HUDEP-2 (cell line): ENCODE measurements around the gene LDLRAD4.

Source experiments
- DNase-seq, 76 experiments: peaks; one replicate each; lab custom pipeline; 2025; ENCODE audit not compliant: unreplicated experiment in 76 of 76; lab: John Stamatoyannopoulos, UW

The LDLRAD4 gene

GRCh38 chr18:13280070-13280795 is 61.7 kb downstream of the LDLRAD4 start:
- no peak for DNase-seq

DNA sequence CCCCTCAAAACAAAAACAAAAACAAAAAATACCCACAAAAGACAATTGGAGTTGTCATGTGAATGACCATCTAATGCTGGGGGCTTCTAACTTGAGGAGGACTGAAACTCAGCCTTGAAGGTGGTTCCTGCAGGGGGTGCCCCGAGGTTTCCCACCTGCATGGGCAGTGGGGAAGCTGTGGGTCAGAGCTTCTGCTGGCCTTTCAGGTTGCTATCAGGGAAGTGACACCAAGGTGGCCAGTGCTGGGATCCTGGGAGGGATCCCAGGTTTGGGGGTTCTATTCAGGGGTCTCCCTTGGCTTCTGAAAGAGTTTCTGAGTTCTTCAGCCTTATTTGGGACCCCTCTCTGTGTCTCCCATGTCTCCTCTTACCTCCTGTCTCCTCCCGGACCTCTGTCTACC is 62.8 kb downstream of the LDLRAD4 start:
- no peak for DNase-seq

DNA sequence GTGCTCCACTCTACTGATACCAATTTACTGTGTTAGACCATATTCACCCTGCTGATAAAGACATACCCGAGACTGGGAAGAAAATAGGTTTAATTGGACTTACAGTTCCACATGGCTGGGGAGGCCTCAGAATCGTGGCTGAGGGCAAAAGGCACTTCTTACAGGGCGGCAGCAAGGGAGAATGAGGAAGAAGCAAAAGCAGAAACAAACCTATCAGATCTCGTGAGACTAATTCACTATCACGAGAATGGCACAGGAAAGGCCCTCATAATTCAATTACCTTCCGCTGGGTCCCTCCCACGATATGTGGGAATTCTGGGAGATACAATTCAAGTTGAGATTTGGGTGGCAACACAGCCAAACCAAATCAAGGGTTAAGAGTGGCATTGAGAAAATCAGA is 65.2 kb downstream of the LDLRAD4 start:
- no peak for DNase-seq

DNA sequence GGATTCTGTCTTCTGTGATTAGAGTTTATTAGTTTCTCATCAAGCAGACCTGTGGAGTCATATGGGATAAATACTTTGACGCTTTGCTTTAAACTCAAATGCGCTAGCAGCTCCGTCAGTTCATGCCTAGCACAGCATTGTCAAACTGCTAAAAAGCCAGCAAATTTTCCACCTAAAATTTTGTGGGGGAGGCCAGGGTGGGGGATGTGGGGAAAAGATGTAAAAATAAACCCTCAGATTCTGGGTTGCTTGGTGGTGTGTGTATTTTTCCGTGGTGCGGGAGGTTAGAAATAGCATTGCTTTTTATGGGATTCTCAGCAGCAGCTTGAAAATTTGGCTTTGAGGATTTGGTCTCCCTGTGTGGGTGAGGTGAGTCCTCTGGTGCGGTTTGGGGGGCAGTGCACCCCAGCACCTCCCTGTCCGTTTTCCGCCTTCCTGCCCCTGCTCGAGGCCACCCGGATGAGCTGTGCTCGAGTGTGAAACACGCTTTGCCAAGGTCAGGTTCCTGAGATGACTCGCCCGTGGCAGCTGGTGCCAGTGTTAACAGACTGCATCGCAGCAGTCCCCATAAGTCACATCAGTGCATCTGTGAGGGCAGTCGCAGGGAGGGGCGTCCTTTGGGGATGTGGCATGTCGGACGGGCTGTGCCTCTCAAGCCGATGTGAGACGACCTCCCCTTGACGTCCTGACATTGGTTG is 65.9 kb downstream of the LDLRAD4 start:
- DNase-seq, result no peak

- DNase-seq, result no peak
Observed at GRCh38 chr18:13285874-13286273, 67.3 kb downstream of the LDLRAD4 start.

DNA sequence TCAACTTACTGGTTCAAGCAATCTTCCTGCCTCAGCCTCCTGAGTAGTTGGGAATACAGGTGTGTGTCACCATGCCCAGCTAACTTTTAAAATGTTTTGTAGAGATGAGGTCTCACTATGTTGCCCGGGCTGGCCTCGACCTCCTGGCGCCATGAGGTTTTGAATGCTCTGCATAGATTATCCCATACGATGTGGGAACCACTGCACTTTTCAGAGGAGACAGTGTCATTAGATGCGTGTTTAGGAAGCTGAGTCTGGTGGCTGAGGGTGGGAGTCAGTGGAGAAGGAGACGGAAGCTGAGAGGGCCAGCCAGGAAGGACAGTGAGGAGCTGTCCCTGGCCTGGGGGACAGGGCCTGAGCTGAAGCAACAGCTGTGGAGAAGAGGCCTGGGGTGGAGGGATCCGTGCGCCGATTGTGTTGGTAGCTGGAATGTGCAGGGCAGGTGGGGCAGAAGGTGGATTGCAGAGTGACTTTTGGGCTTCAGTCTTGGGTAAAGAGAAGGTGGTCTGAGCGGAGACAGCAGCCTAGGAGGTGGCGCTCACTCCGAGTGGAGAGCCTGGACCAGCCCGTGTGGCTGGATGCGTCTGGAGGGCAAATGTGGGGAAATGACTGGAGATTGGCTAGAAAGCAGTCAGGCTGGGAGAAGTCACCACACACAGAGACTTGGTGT is 68.0 kb downstream of the LDLRAD4 start:
- DNase-seq, result no peak

GRCh38 chr18:13287372-13287771 is 68.8 kb downstream of the LDLRAD4 start:
- DNase-seq, result no peak

- DNase-seq, result no peak
Observed at GRCh38 chr18:13288509-13289133, 70.1 kb downstream of the LDLRAD4 start.

GRCh38 chr18:13289481-13290205 is 71.1 kb downstream of the LDLRAD4 start:
- DNase-seq, result no peak

DNA sequence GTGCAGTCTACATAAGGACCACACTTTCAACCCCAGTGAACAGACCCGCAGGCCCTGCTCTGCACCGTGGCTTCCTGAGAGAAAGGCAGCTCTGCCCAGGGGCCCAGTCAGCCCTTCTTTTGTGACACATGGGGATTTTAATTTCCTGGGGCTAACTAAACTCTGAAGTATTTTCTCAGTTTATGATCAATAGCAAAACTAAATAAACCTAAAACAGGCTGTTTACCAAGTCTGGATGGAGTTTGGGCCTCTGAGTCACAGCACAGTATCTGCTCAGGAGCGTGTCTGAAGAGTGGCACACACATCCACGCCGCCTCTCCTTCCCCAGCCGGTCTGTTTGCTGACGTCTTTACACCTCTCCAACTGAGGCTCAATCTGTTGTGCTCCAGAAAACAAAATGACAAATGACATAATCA is 72.3 kb downstream of the LDLRAD4 start:
- DNase-seq, result no peak

DNA sequence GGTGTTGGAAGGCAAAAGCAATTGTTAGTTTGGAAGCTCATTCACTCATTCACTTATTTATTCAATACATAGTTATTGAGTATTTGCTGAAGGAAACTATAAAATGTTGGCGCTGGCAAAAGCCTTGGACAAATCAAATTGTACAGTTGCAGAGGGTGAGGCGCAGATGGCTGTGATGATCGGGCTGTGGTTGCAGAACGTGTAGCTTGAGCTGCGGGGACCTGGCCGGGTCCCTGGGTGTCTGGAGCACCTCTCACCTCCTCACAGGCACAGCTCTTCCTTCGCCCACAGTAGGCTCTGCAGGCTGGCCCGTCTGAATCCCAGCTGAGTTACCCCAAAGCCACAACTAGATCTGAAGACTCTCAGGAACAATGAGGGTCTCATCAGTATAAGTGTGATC is 72.7 kb downstream of the LDLRAD4 start:
- no peak for DNase-seq

GRCh38 chr18:13291745-13292447 is 73.3 kb downstream of the LDLRAD4 start:
- no peak for DNase-seq

- no peak for DNase-seq
Observed at GRCh38 chr18:13292736-13293135, 74.2 kb downstream of the LDLRAD4 start.

DNA sequence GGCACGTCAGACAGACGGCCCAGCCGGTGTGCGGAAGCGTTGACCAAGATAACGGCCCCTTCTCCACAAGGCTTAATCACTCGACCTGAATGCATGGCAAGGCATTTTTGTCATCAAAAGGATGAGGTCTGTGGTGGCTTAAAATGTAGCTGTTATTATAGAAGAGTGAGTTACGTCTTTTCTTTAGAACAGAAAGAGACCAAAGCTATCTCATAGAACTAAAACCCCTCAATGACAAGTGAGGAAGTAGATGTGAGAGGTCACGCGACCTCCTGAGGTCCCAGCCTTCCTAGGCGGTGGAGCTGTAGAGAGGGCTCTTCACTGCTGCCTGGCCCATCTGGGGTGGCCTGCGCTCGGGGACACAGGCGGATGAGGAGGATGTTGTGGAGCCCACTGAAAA is 75.7 kb downstream of the LDLRAD4 start:
- DNase-seq, result no peak

DNA sequence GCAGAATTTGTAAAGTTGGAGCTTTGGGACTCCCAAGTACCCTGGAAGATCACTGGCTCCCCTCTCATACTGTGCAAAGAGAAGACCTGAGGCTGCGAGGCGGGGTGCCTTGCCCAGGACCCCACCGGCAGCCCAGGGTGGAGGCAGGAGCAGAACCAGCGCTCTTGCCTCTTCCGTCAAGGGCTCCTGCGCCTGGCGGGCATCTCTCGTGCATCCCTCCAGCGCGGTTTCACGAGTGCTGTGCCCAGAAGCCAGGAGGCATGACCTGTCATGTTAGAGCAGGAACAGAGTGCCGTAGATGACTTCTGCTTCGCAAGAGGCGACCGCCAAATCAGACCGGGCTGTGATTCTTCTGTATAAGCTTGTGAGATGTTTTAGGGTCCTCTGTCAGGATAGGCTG is 77.3 kb downstream of the LDLRAD4 start:
- no peak for DNase-seq

DNA sequence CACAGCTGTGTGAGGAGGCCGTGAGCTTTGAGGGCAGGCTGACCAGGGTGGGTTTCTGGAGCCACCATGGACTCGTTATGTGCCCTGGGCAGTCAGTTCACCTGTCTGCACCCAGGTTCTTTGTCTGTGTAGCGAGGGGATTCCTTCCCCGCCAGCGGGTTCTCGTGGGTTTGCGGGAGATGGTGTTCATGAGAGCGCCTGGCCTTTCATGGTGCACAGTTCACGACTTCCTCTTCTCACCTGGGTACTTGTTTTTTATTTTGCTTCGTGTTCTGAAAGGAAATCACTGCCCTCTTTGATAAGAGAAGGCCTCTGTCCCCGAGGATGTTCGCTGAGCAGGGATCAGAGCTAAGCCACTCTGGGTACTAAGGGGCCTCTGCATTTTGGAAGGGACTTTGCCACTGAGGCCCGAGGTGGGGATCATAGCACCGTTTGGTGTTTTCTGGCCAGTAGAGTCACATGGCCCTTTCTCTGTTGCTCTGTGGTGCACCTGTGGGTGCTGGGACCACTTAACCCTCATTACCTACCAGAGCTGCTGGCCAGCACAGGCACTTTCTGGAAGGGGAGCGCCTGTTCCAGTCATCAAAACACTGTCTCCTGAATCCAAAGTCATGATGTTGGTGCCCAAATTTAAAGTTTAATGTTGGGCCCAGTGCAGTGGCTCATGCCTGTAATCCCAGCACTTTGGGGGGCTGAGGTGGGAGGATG is 78.5 kb downstream of the LDLRAD4 start:
- DNase-seq, result no peak

- DNase-seq, result no peak
Observed at GRCh38 chr18:13298262-13298661, 79.7 kb downstream of the LDLRAD4 start.

- no peak for DNase-seq
Observed at GRCh38 chr18:13300029-13300428, 81.5 kb downstream of the LDLRAD4 start.

DNA sequence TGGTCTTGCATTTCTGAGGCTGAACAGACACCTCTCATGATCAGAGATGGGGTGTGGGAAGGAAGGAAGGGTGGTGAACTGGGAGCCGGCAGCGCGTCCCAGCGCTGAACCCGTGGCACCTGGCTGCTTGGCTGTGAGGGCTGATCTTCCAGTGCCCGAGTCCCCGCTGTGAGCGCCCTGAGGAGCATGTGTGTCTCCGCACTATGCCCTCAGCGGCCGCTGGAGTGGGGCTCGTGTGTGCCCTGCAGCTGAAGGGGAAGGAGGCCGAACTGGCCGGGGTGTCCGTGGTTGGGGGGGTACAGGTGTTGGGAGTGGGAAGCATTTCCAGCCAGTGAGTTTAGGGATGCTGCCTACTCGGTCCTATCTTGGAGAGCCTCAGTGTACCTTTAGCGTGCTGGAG is 82.2 kb downstream of the LDLRAD4 start:
- DNase-seq, result no peak

DNA sequence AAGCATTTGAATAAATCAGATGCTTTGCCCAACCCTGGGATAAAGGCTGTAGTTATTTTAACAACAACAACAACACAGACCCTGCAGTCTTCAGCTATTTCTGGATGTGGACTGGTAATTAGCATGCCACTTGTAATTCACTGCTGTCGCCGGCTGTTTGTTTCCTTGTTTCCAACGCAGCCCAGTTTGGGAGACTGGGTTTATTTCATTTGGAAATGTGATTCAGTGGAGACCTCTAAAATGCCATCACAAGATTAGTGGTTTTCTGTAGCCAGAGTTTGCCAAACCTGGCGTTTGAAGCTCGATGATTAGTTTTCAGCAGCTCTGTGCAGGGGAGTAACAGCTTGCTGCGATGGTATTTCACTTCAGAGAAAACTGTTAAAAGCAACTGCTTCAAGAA is 83.5 kb downstream of the LDLRAD4 start:
- DNase-seq, result no peak
